Stimulated activated naive CD4-positive, alpha-beta T cell (primary cell): ENCODE data around the gene KRT8.

Experiments used
- DNase-seq, 6 experiments: peaks; one replicate each; lab custom pipeline; 2025; lab: John Stamatoyannopoulos, UW

Gene KRT8

GRCh38 chr12:52847335-52848102 lies 57.4 kb downstream of the KRT8 start:
- DNase-seq: no peak
